ENCODE measurements around the gene CEACAM7. TPM values are rescaled to one million over a fixed set of nuclear protein-coding genes. Genes with fewer than 3 reads are reported as not detected.

CEACAM7 gene
- total RNA-seq, 1 experiment from 2014 or later = not detected

DNA sequence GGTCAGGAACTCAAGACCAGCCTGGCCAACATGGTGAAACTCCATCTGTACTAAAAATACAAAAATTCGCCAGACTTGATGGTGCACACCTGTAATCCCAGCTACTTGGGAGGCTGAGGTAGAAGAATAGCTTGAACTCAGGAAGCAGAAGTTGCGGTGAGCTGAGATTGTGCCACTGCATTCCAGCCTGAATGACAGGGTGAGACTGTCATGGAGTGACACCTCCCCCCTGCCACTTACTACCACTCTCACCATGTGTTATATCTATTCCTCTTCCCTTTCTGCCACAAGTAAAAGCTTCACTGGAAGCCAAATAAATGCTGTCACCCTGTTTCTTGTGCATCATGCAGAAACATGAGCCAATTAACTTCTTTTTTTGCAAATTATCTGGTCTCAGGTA is 50.6 kb downstream of the CEACAM7 start:
- H2AK5ac ChIP-seq (ENCODE audit: insufficient read length, low read length) = no peak overlapping the region
- H3K4ac ChIP-seq (ENCODE audit: low read depth, low read length) = no peak overlapping the region
- Mint-ChIP-seq H3K36me3 (ENCODE audit: insufficient read depth in 1 of 3, low read depth in 3 of 3) (peaks cover 0 to 39% (median 0%) of the 10 kb centered on the region in 3 experiments; a peak in 4 of 7 replicates), H3K27me3 (ENCODE audit: low read depth) (no peaks in the 10 kb centered on the region), H3K4me1 (no peaks in the 10 kb centered on the region), H3K4me3 (no peak overlapping the region), H3K27ac (no peak overlapping the region), H3K9me3 (peaks cover 90 to 95% of the 10 kb centered on the region in 2 experiments)
- H4K8ac ChIP-seq (replicated peaks; ENCODE audit: insufficient read length, low read depth, low read length) = no peak overlapping the region
- no peak overlapping the region for H2BK5ac ChIP-seq (ENCODE audit: insufficient read length, low read length)
- no peaks in the 10 kb centered on the region for H3K4me1 ChIP-seq (ENCODE audit: insufficient read depth, low read length)
- no peaks in the 10 kb centered on the region for H3K27me3 ChIP-seq (ENCODE audit: insufficient read depth, low read length)
- H3K4me2 ChIP-seq (ENCODE audit: insufficient read depth, insufficient read length, low read length) = no peak overlapping the region
- no peaks in the 10 kb centered on the region for H4K20me1 ChIP-seq (ENCODE audit: control insufficient read depth, insufficient read depth, insufficient read length)
- no peak overlapping the region for H3T11ph ChIP-seq (ENCODE audit: low read length)
- no peaks in the 10 kb centered on the region for H3K79me1 ChIP-seq (ENCODE audit: insufficient read depth, low read depth, low read length, poor library complexity, severe bottlenecking)
- no peaks in the 10 kb centered on the region for H3K23me2 ChIP-seq (ENCODE audit: insufficient read length, low read depth, low read length, poor library complexity, severe bottlenecking)
- H3K14ac ChIP-seq (ENCODE audit: insufficient read depth, low read length) = no peak overlapping the region
- no peak overlapping the region for H2AFZ ChIP-seq (ENCODE audit: low read length)
- H3K23ac ChIP-seq (ENCODE audit: insufficient read length, low read depth, low read length) = no peak overlapping the region
- H3K56ac ChIP-seq (ENCODE audit: insufficient read length, low read depth, low read length) = no peak overlapping the region
- TF ChIP-seq, protein P1, sequence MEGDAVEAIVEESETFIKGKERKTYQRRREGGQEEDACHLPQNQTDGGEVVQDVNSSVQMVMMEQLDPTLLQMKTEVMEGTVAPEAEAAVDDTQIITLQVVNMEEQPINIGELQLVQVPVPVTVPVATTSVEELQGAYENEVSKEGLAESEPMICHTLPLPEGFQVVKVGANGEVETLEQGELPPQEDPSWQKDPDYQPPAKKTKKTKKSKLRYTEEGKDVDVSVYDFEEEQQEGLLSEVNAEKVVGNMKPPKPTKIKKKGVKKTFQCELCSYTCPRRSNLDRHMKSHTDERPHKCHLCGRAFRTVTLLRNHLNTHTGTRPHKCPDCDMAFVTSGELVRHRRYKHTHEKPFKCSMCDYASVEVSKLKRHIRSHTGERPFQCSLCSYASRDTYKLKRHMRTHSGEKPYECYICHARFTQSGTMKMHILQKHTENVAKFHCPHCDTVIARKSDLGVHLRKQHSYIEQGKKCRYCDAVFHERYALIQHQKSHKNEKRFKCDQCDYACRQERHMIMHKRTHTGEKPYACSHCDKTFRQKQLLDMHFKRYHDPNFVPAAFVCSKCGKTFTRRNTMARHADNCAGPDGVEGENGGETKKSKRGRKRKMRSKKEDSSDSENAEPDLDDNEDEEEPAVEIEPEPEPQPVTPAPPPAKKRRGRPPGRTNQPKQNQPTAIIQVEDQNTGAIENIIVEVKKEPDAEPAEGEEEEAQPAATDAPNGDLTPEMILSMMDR (conservative IDR thresholded peaks at IDR 0.05) = no peak
- no peak overlapping the region for H3K9ac ChIP-seq (ENCODE audit: extremely low read depth, insufficient read length, low read length)
- no peak overlapping the region for H4K5ac ChIP-seq (ENCODE audit: insufficient read length, low read depth, low read length)
- DNase-seq = peak; percentile 5
- no peak overlapping the region for H2BK120ac ChIP-seq (ENCODE audit: low read depth, low read length, poor library complexity, severe bottlenecking)
- no CpG with 5 or more reads among the region's 2 CpGs for WGBS (ENCODE audit: extremely low coverage, insufficient read length, low lambda C conversion rate)
- H4K91ac ChIP-seq (ENCODE audit: insufficient read length, low read depth, low read length) = no peak overlapping the region
- no peak overlapping the region for H2BK12ac ChIP-seq (ENCODE audit: insufficient read length, low read depth, low read length)
- H2BK15ac ChIP-seq (ENCODE audit: low read depth, low read length) = no peak overlapping the region
- peaks cover 44% of the 10 kb centered on the region for H3K9me3 ChIP-seq (ENCODE audit: control insufficient read depth, low read depth, low read length)
- no peaks in the 10 kb centered on the region for H3K79me2 ChIP-seq (ENCODE audit: insufficient read depth, low read length)
- H3K27ac ChIP-seq (ENCODE audit: insufficient read length, low read depth, low read length) = no peak overlapping the region
- no peak overlapping the region for H3K18ac ChIP-seq (ENCODE audit: insufficient read length, low read depth, low read length)
- H2BK20ac ChIP-seq (ENCODE audit: low read depth, low read length, poor library complexity, severe bottlenecking) = no peak overlapping the region
